ENCODE data around the gene RBM47. TPM values are rescaled to one million over a fixed set of nuclear protein-coding genes. Genes with fewer than 3 reads are reported as not detected.

Gene RBM47
- total and polyA plus RNA-seq, 2 of the 4 experiments (the other 2 are of a cell fraction), result 0.44 to 1.1 TPM

DNA sequence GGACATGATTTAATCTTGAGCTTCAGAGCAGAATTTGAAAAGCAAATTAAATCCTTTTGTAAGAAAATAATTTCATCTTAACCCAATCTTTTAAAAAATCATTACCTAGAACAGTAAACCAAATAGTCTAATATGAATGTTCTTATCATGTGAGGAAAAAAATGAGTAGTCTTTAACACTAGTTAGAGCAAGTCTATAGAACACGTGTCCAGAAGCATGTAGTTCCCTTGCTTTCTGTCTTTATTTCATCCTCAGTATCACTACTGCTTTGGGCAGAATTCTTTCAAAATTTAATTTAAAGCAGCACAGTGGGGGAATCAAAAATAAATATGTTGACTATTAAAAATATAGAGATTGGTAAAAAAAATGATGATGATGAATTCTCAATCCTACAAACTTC is 2.1 kb downstream of the RBM47 start:
- H4K8ac ChIP-seq (ENCODE audit: low read depth in 2 of 2, low read length in 2 of 2), result no peak overlapping the region
- H3K56ac ChIP-seq (ENCODE audit: extremely low read depth, insufficient read depth, low read length), result no peak overlapping the region
- H3K36me3 ChIP-seq (ENCODE audit: control insufficient read depth, insufficient read depth, low read length), result no peaks in the 10 kb centered on the region
- H3K4me3 ChIP-seq (ENCODE audit: insufficient read depth, low read depth, low read length), result no peak overlapping the region
- no peaks in the 10 kb centered on the region; the same call in none of the 2 replicates for H3K27me3 ChIP-seq (ENCODE audit: control insufficient read depth, insufficient read depth, low read length)
- ATAC-seq (ENCODE audit: low read depth) (no peak), DNase-seq (no peak)
- no peak overlapping the region for H2BK120ac ChIP-seq (ENCODE audit: low read depth, low read length)
- H2BK5ac ChIP-seq (ENCODE audit: low read depth, low read length, poor library complexity, severe bottlenecking), result no peak overlapping the region
- ChIA-PET POLR2A (ENCODE audit: unreplicated experiment) (no interaction called here), CTCF (no interaction called here)
- no TSS peak for BruUV-seq (replicated peaks)
- intact Hi-C loops (cut with micrococcal nuclease), result loop anchor here (5.0 kb wide), 1 partner anchor 305 kb away; no protein-coding TSS in a partner anchor
- no peak overlapping the region for H3K23ac ChIP-seq (ENCODE audit: low read depth, low read length)
- no peak overlapping the region for H2BK20ac ChIP-seq (ENCODE audit: low read depth, low read length)
- H3K9me1 ChIP-seq (ENCODE audit: insufficient read depth, low read length), result no peaks in the 10 kb centered on the region
- H3K4me2 ChIP-seq (ENCODE audit: low read depth, low read length), result no peak overlapping the region
- H3K14ac ChIP-seq (replicated peaks; ENCODE audit: low read depth, low read length), result no peak overlapping the region
- H3K18ac ChIP-seq (ENCODE audit: low read depth, low read length), result no peak overlapping the region
- H2AK5ac ChIP-seq (ENCODE audit: low read depth, low read length), result no peak overlapping the region
- in situ Hi-C loops (cut with MboI; ENCODE audit: low sequenced_read_pairs), result no loop called here
- WGBS, 2 experiments (ENCODE audit: extremely low coverage in 2 of 2, insufficient read length in 1 of 2), result no CpG with 5 or more reads among the region's 1 CpG
- no peak overlapping the region for H4K91ac ChIP-seq (ENCODE audit: insufficient read depth, low read depth, low read length)
- dilution Hi-C loops (cut with HindIII; ENCODE audit: low sequenced_read_pairs, unreplicated experiment), result no loop called here
- H4K5ac ChIP-seq (ENCODE audit: low read depth, low read length), result no peak overlapping the region
- TF ChIP-seq NFE2L2 (IDR thresholded peaks at IDR 0.05; ENCODE audit: low read depth, low read length) (no peak), POLR2A (IDR thresholded peaks at IDR 0.05; ENCODE audit: low read depth, low read length) (no peak), RAD21 (IDR thresholded peaks at IDR 0.05; ENCODE audit: low read length) (no peak), SMC3 (IDR thresholded peaks at IDR 0.05; ENCODE audit: low read depth, low read length) (no peak), FOS (IDR thresholded peaks at IDR 0.05; ENCODE audit: low read depth, low read length) (no peak)
- H2BK15ac ChIP-seq (ENCODE audit: low read depth, low read length), result no peak overlapping the region
- no peaks in the 10 kb centered on the region for H4K20me1 ChIP-seq (ENCODE audit: insufficient read depth, low read length)
- no peaks in the 10 kb centered on the region for H3K9me3 ChIP-seq (ENCODE audit: control insufficient read depth, insufficient read depth, low read length)
- H2AK9ac ChIP-seq (replicated peaks; ENCODE audit: low read depth, low read length, poor library complexity), result no peak overlapping the region
- no peak overlapping the region for H3K9ac ChIP-seq (ENCODE audit: low read depth, low read length)
- H3K4ac ChIP-seq (ENCODE audit: low read depth, low read length), result no peak overlapping the region
- H3K79me1 ChIP-seq (ENCODE audit: low read depth in 1 of 2, low read length in 2 of 2), result no peaks in the 10 kb centered on the region
- H3K27ac ChIP-seq (ENCODE audit: insufficient read depth, low read length), result no peak overlapping the region
- peaks cover 9% of the 10 kb centered on the region for H3K4me1 ChIP-seq (ENCODE audit: control insufficient read depth, insufficient read depth, low read length)
- H2AFZ ChIP-seq (replicated peaks; ENCODE audit: low read length, poor library complexity), result no peak overlapping the region
